Endodermal cell (in vitro differentiated cells): Measurements from ENCODE around the gene GPN1. TPM values are rescaled to one million over a fixed set of nuclear protein-coding genes. Genes with fewer than 3 reads are reported as not detected.
A peak's percentile ranks its signal among the peaks of the same experiment; 100 is the strongest.

ENCODE experiments used
- DNase-seq: peaks from one replicate; pipeline ENCODE4 v3.0.0-alpha.2; 2017
- H3K27ac ChIP-seq: 2 replicates; pipeline ENCODE4 v1.5.1; 2013; ENCODE audit warnings: mild to moderate bottlenecking, low read depth, low read length, moderate library complexity
- H3K27me3 ChIP-seq: 2 replicates; pipeline ENCODE4 v1.6.1; 2013; ENCODE audit warnings: mild to moderate bottlenecking, low read length, moderate library complexity; ENCODE audit not compliant: insufficient read depth, control insufficient read depth, poor library complexity, severe bottlenecking
- H3K36me3 ChIP-seq: 2 replicates; pipeline ENCODE4 v1.7.0; 2013; ENCODE audit warnings: mild to moderate bottlenecking, low read length, moderate library complexity; ENCODE audit not compliant: control insufficient read depth, insufficient read depth
- H3K4me1 ChIP-seq: one replicate; pipeline ENCODE4 v1.7.0; 2013; ENCODE audit warnings: low read length; ENCODE audit not compliant: control insufficient read depth, insufficient read depth
- H3K4me3 ChIP-seq: 2 replicates; pipeline ENCODE4 v1.5.1; 2013; ENCODE audit warnings: mild to moderate bottlenecking, low read length, moderate library complexity
- H3K9ac ChIP-seq: 2 replicates; pipeline ENCODE4 v1.6.1; 2013; ENCODE audit warnings: mild to moderate bottlenecking, low read length, moderate library complexity; ENCODE audit not compliant: poor library complexity, severe bottlenecking; ENCODE audit errors: extremely low read depth
- H3K9me3 ChIP-seq: 2 replicates; pipeline ENCODE4 v1.6.1; 2013; ENCODE audit warnings: mild to moderate bottlenecking, low read length, moderate library complexity; ENCODE audit not compliant: control insufficient read depth
- H3K27ac Mint-ChIP-seq: 2 replicates; pipeline ENCODE4 v1.8.0; 2020; ENCODE audit warnings: mixed read lengths
- H3K27me3 Mint-ChIP-seq: 2 replicates; pipeline ENCODE4 v1.8.0; 2021; ENCODE audit warnings: mild to moderate bottlenecking, mixed read lengths; ENCODE audit not compliant: insufficient read depth
- H3K36me3 Mint-ChIP-seq: 2 replicates; pipeline ENCODE4 v1.8.0; 2020; ENCODE audit warnings: low read depth, mixed read lengths
- H3K4me1 Mint-ChIP-seq: 2 replicates; pipeline ENCODE4 v1.8.0; 2020; ENCODE audit warnings: mixed read lengths
- H3K4me3 Mint-ChIP-seq: 2 replicates; pipeline ENCODE4 v1.8.0; 2020; ENCODE audit warnings: mild to moderate bottlenecking, moderate library complexity, mixed read lengths
- H3K9me3 Mint-ChIP-seq: 2 replicates; pipeline ENCODE4 v1.8.0; 2020; ENCODE audit warnings: mild to moderate bottlenecking, mixed read lengths
- WGBS, 2 experiments: methylation state at CpG; one replicate each; pipeline versions ENCODE4 v1.1.5 to v1.1.7; 2013; ENCODE audit warnings: missing lambda C conversion rate in 2 of 2, mixed read lengths in 1 of 2; ENCODE audit not compliant: insufficient coverage in 1 of 2, insufficient read length in 1 of 2; 5-methylcytosine and 5-hydroxymethylcytosine counted together
- total RNA-seq, 2 donors: library from RNA; stranded (reverse); fragmentation: NEBNext Ultra II Directional in 1 of 2; extraction: Animal tissue kit (Norgen Biotek cat#: 25700) in 1 of 2; gene quantifications; 2 replicates in 1 of 2; 3 replicates in 1 of 2; pipeline ENCODE4 v1.2.1, GENCODE V29; 2021
- TF ChIP-seq, protein P1 (sequence below): fragments of 200-600 bp; sonication (generic); conservative IDR thresholded peaks from 2 replicates; pipeline ENCODE4 v1.5.0; 2021; ENCODE audit warnings: antibody characterized with exemption, mild to moderate bottlenecking

The GPN1 gene
- total RNA-seq, 2 donors from 2014 or later = 49.6 to 51.5 TPM

DNA sequence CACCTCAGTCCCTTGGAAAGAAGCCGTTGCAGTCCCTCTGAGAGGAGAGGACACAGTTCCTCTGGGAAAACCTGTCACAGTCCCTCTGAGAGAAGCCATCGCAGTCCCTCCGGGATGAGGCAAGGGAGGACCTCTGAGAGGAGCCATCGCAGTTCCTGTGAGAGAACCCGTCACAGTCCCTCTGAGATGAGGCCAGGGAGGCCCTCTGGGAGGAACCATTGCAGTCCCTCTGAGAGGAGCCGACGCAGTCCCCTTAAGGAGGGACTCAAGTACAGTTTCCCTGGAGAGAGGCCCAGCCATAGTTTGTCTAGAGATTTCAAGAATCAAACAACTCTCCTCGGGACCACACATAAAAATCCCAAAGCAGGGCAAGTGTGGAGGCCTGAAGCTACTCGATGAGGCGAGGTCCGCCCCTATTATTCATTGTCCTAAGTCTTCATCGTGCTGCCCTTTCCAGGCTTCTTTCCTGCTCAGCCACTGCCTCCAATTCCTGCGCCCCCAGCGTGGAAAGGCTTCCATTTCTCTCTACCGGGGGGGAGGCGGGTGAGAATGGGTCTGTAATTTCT, 46.6 kb upstream of the GPN1 start:
- DNase-seq = no peak
- H3K4me3 Mint-ChIP-seq = peak overlapping the region; percentile 91
- no peak overlapping the region for H3K27ac ChIP-seq

GRCh38 chr2:27582695-27583389, 46.0 kb upstream of the GPN1 start, which contains the start of gene ZNF512:
TSS of gene ZNF512 (plus strand) at chr2:27583042. CDS start at chr2:27583113, 71 bp downstream.
- WGBS, 2 experiments = 7 to 13% methylated on average over 12 to 38 of the region's 38 CpGs
- peak within 1 kb of the TSS; percentile 91 for H3K4me3 Mint-ChIP-seq

More for the DNA sequence above, 46.6 kb upstream of the GPN1 start:
- H3K27me3 ChIP-seq = peaks cover 53% of the 10 kb centered on the region
- H3K36me3 ChIP-seq = no peaks in the 10 kb centered on the region
- Mint-ChIP-seq H3K9me3 (peaks cover 16% of the 10 kb centered on the region), H3K27me3 (peaks cover 57% of the 10 kb centered on the region), H3K4me1 (peaks cover 14% of the 10 kb centered on the region), H3K36me3 (peaks cover 13% of the 10 kb centered on the region), H3K27ac (peak overlapping the region; percentile 82)
- TF ChIP-seq, protein P1, sequence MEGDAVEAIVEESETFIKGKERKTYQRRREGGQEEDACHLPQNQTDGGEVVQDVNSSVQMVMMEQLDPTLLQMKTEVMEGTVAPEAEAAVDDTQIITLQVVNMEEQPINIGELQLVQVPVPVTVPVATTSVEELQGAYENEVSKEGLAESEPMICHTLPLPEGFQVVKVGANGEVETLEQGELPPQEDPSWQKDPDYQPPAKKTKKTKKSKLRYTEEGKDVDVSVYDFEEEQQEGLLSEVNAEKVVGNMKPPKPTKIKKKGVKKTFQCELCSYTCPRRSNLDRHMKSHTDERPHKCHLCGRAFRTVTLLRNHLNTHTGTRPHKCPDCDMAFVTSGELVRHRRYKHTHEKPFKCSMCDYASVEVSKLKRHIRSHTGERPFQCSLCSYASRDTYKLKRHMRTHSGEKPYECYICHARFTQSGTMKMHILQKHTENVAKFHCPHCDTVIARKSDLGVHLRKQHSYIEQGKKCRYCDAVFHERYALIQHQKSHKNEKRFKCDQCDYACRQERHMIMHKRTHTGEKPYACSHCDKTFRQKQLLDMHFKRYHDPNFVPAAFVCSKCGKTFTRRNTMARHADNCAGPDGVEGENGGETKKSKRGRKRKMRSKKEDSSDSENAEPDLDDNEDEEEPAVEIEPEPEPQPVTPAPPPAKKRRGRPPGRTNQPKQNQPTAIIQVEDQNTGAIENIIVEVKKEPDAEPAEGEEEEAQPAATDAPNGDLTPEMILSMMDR = no peak
- peak overlapping the region; percentile 100 for H3K4me3 ChIP-seq
- no peak overlapping the region for H3K9ac ChIP-seq
- WGBS, 2 experiments = 94 to 95% methylated on average over 9 to 16 of the region's 16 CpGs
- H3K9me3 ChIP-seq = peaks cover 17% of the 10 kb centered on the region
- no peaks in the 10 kb centered on the region for H3K4me1 ChIP-seq

GRCh38 chr2:27583390-27583915, 45.4 kb upstream of the GPN1 start:
- Mint-ChIP-seq H3K27ac (peak overlapping the region; percentile 82), H3K36me3 (peaks cover 17% of the 10 kb centered on the region), H3K4me3 (peak overlapping the region; percentile 91), H3K9me3 (peaks cover 16% of the 10 kb centered on the region), H3K4me1 (peaks cover 14% of the 10 kb centered on the region), H3K27me3 (peaks cover 44% of the 10 kb centered on the region)
- TF ChIP-seq, protein P1 = no peak
- no peak for DNase-seq
- H3K9ac ChIP-seq = peak overlapping the region; percentile 68
- peaks cover 41% of the 10 kb centered on the region for H3K27me3 ChIP-seq
- peaks cover 16% of the 10 kb centered on the region for H3K9me3 ChIP-seq
- H3K36me3 ChIP-seq = no peaks in the 10 kb centered on the region
- no peaks in the 10 kb centered on the region for H3K4me1 ChIP-seq
- H3K27ac ChIP-seq = no peak overlapping the region
- WGBS, 2 experiments = 5 to 10% methylated on average over 6 to 12 of the region's 12 CpGs
- peak overlapping the region; percentile 100 for H3K4me3 ChIP-seq

More at GRCh38 chr2:27582695-27583389, 46.0 kb upstream of the GPN1 start, which contains the start of gene ZNF512:
- Histone ChIP-seq H3K4me1 (no peaks in the 10 kb centered on the region), H3K27ac (no peak within 1 kb of the TSS), H3K9ac (peak within 1 kb of the TSS; percentile 68), H3K36me3 (no peaks in the 10 kb centered on the region), H3K27me3 (peaks cover 47% of the 10 kb centered on the region), H3K4me3 (peak within 1 kb of the TSS; percentile 100), H3K9me3 (peaks cover 14% of the 10 kb centered on the region)
- peak; percentile 98 for DNase-seq
- Mint-ChIP-seq H3K36me3 (peaks cover 15% of the 10 kb centered on the region), H3K27me3 (peaks cover 50% of the 10 kb centered on the region), H3K9me3 (peaks cover 11% of the 10 kb centered on the region), H3K4me1 (peaks cover 14% of the 10 kb centered on the region), H3K27ac (peak within 1 kb of the TSS; percentile 82)
- TF ChIP-seq, protein P1 = no peak
